Measurements from ENCODE around the gene RCE1.

Gene RCE1

GRCh38 chr11:66858186-66858938 is 15.1 kb downstream of the RCE1 start:
- no peak overlapping the region for H3K27ac Mint-ChIP-seq

GRCh38 chr11:66858939-66859685 is 15.9 kb downstream of the RCE1 start:
- H3K27ac Mint-ChIP-seq: no peak overlapping the region
- no peak overlapping the region for H3K4me3 Mint-ChIP-seq

More at GRCh38 chr11:66858186-66858938, 15.1 kb downstream of the RCE1 start:
- no peaks in the 10 kb centered on the region for H3K36me3 Mint-ChIP-seq (ENCODE audit: low read depth)
- peaks cover 11% of the 10 kb centered on the region for H3K4me1 Mint-ChIP-seq (ENCODE audit: low read depth)
- peak overlapping the region; percentile 72 for H3K4me3 Mint-ChIP-seq
- no peaks in the 10 kb centered on the region for H3K27me3 Mint-ChIP-seq (ENCODE audit: low read depth)
- H3K9me3 Mint-ChIP-seq: no peaks in the 10 kb centered on the region

DNA sequence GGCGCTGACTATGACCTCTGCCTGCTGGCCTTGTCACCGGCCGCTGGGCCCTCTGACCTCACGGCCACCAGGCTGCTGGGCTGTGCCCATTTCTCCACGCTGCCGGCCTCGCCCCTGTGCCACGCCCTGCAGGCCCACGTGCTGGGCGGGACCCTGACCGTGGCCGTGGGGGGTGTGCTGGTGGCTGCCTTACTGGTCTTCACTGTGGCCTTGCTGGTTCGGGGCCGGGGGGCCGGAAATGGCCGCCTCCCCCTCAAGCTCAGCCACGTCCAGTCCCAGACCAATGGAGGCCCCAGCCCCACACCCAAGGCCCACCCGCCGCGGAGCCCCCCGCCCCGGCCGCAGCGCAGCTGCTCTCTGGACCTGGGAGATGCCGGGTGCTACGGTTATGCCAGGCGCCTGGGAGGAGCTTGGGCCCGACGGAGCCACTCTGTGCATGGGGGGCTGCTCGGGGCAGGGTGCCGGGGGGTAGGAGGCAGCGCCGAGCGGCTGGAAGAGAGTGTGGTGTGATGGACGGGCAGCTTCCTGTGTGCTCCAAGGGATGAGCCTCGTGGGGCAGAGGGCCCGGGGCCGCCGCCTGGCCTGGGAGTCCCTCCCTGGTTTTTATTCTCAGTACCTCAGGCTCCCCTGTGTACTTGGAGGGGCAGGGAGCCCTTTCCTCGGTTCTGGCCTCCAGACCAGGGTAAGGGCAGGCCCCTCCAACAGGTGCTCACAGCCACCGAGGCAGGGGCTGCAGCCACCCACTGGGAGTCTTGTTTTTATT is 16.6 kb downstream of the RCE1 start:
- H3K27ac Mint-ChIP-seq: no peak overlapping the region
- no peaks in the 10 kb centered on the region for H3K9me3 Mint-ChIP-seq
- no peak overlapping the region for H3K4me3 Mint-ChIP-seq
- no peaks in the 10 kb centered on the region for H3K27me3 Mint-ChIP-seq (ENCODE audit: low read depth)
- H3K4me1 Mint-ChIP-seq (ENCODE audit: low read depth): peaks cover 6% of the 10 kb centered on the region
- H3K36me3 Mint-ChIP-seq (ENCODE audit: low read depth): no peaks in the 10 kb centered on the region

More at GRCh38 chr11:66858939-66859685, 15.9 kb downstream of the RCE1 start:
- H3K27me3 Mint-ChIP-seq (ENCODE audit: low read depth): no peaks in the 10 kb centered on the region
- peaks cover 9% of the 10 kb centered on the region for H3K4me1 Mint-ChIP-seq (ENCODE audit: low read depth)
- no peaks in the 10 kb centered on the region for H3K36me3 Mint-ChIP-seq (ENCODE audit: low read depth)
- no peaks in the 10 kb centered on the region for H3K9me3 Mint-ChIP-seq

DNA sequence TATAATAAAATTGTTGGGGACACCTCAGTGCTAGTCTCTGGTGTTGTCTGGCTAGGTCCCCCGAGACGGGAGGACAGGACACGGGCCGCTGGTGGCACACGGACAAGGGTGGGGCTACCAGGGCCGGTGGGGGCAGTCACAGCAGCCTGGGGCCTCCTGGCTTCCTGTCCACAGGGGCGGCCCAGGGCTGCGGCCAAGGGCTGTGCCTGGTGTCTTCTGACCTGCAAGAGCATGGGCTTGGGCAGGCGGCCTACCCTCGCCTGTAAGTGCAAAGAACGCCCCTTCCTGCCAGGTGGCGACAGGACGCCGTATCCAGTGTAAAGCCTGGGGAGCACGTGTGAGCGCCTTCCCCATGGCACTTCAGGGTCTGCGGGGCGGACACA is 17.2 kb downstream of the RCE1 start:
- no peak overlapping the region for H3K4me3 Mint-ChIP-seq
- H3K9me3 Mint-ChIP-seq: no peaks in the 10 kb centered on the region
- no peaks in the 10 kb centered on the region for H3K27me3 Mint-ChIP-seq (ENCODE audit: low read depth)
- peaks cover 5% of the 10 kb centered on the region for H3K4me1 Mint-ChIP-seq (ENCODE audit: low read depth)
- no peak overlapping the region for H3K27ac Mint-ChIP-seq
- H3K36me3 Mint-ChIP-seq (ENCODE audit: low read depth): no peaks in the 10 kb centered on the region

DNA sequence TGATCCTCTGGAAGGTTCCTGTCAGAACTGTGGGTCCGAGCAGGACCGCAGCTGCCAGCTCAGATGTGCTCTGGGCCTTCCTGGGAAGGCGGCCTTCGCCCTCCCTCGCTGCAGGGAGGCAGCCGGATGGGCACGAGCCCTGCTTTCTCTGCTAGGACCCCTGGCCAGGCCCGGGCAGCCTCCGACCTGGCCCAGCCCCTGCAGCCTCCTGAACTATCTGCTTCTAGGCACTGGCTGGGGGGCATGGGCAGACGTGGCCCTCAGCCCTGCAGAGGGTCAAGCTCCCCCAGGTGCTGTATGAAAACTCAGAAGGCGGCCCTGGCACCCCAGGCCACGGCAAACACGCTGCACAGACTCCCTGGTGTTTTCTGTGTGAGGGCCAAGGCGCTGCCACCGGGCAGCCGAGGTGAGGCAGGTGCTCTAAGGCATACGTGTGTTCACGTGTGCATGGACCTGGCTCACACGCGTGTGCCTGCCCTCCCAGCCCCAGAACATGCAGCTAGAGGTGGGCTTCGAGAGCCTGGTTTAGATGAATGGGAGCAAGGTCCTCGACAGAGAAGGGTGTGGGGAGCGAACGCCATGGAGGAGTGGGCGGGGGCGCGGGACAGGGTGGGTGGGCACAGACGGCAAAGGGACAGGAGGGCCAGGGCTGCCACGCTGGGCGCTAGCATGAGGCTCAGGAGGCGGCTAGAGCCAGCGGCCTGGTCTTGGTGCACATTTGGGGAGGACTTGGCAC is 18.0 kb downstream of the RCE1 start:
- Mint-ChIP-seq H3K4me1 (ENCODE audit: low read depth) (no peaks in the 10 kb centered on the region), H3K9me3 (no peaks in the 10 kb centered on the region)

DNA sequence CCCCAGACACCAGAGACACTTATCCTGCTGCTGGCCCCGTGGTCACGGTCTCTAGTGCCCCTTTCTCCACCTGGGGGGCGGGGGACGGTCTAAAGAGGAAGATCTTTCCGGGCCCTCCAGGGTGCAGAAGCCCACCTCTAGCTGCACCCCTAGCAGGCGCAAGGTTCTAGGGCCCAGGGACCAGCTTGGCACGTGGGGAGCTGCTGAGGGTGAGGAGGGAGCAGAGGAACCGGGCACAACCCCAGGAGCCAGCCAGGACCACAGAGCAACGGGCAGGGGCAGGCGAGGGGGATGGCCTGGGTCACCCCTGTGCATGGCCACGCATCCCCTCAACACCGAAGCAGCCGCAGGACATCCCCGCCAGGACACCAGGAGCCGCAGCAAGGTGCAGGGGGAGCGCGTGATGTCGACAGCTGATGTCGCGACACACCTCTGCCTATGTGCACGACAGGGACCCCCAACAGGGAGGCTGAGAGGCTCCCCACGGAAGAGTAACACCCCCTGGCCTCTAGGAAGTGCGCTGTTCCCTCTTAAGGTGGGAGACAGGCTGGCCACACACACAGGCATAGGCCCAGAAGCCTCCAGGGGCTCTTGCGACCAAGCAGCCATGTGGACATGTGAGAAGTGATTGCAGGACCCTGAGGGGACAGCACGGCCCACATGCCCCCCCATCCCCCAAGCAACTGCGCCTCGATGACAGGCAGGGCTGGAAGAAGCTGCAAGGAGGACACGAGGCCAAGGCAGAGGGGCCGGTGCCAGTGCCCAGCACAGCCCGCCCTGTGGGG is 18.7 kb downstream of the RCE1 start:
- Mint-ChIP-seq H3K9me3 (no peaks in the 10 kb centered on the region), H3K27me3 (ENCODE audit: low read depth) (no peaks in the 10 kb centered on the region), H3K4me3 (no peak overlapping the region)

More for the DNA sequence above, 18.0 kb downstream of the RCE1 start:
- no peaks in the 10 kb centered on the region for H3K36me3 Mint-ChIP-seq (ENCODE audit: low read depth)
- no peak overlapping the region for H3K4me3 Mint-ChIP-seq
- H3K27me3 Mint-ChIP-seq (ENCODE audit: low read depth): no peaks in the 10 kb centered on the region
- no peak overlapping the region for H3K27ac Mint-ChIP-seq

GRCh38 chr11:66862559-66863037 is 19.4 kb downstream of the RCE1 start:
- H3K36me3 Mint-ChIP-seq (ENCODE audit: low read depth): no peaks in the 10 kb centered on the region
- no peaks in the 10 kb centered on the region for H3K9me3 Mint-ChIP-seq
- no peak overlapping the region for H3K4me3 Mint-ChIP-seq
- no peaks in the 10 kb centered on the region for H3K27me3 Mint-ChIP-seq (ENCODE audit: low read depth)
- no peaks in the 10 kb centered on the region for H3K4me1 Mint-ChIP-seq (ENCODE audit: low read depth)
- H3K27ac Mint-ChIP-seq: no peak overlapping the region

More for the DNA sequence above, 18.7 kb downstream of the RCE1 start:
- Mint-ChIP-seq H3K36me3 (ENCODE audit: low read depth) (no peaks in the 10 kb centered on the region), H3K4me1 (ENCODE audit: low read depth) (no peaks in the 10 kb centered on the region), H3K27ac (no peak overlapping the region)

GRCh38 chr11:66863428-66864125 is 20.3 kb downstream of the RCE1 start:
- no peak overlapping the region for H3K27ac Mint-ChIP-seq

GRCh38 chr11:66864172-66864901 is 21.1 kb downstream of the RCE1 start:
- H3K9me3 Mint-ChIP-seq: no peaks in the 10 kb centered on the region
- H3K27ac Mint-ChIP-seq: no peak overlapping the region
- no peaks in the 10 kb centered on the region for H3K27me3 Mint-ChIP-seq (ENCODE audit: low read depth)
- H3K36me3 Mint-ChIP-seq (ENCODE audit: low read depth): no peaks in the 10 kb centered on the region
- no peak overlapping the region for H3K4me3 Mint-ChIP-seq
- peaks cover 7% of the 10 kb centered on the region for H3K4me1 Mint-ChIP-seq (ENCODE audit: low read depth)

More at GRCh38 chr11:66863428-66864125, 20.3 kb downstream of the RCE1 start:
- H3K4me3 Mint-ChIP-seq: no peak overlapping the region
- no peaks in the 10 kb centered on the region for H3K36me3 Mint-ChIP-seq (ENCODE audit: low read depth)
- H3K9me3 Mint-ChIP-seq: no peaks in the 10 kb centered on the region
- no peaks in the 10 kb centered on the region for H3K27me3 Mint-ChIP-seq (ENCODE audit: low read depth)
- peaks cover under 1% of the 10 kb centered on the region for H3K4me1 Mint-ChIP-seq (ENCODE audit: low read depth)

DNA sequence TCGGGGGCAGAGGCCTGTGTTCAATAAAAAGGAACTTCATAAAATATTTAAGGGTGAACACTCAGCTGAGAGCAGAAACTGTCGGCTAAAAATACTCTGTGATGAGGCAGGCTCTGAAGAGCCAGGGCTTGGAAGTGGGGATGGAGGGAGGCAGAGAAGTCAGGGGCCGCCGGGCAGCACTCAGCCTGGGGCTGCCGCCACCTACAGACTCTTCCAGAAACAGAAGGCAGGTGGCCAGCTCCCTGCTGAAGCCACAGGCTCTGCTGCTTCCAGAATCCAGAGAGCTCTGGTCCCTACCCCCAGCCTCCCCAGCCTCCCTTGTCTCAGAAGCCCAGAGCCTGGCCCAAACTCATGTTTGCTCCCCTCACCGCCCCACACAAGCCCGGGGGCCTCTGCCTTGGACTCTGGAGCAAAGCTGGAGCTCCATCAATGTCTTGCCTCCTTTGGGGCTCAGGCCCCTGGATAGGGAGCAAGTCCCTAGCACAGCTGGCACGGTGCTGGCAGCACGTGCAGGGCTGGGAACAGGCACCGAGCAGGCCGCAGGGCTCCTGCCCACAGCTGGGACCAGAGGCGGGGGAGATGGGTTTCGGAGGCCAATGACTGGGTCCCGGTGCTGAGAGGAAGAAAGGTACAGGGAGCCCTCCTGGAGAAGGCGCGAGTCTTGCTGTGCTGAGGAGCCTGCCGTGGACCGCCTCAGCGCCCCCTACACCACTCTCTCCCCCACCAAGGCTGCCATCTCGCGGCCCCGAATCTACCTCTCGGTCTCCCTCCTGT is 21.9 kb downstream of the RCE1 start:
- no peaks in the 10 kb centered on the region for H3K36me3 Mint-ChIP-seq (ENCODE audit: low read depth)
- no peak overlapping the region for H3K27ac Mint-ChIP-seq
- H3K27me3 Mint-ChIP-seq (ENCODE audit: low read depth): no peaks in the 10 kb centered on the region
- no peaks in the 10 kb centered on the region for H3K9me3 Mint-ChIP-seq
- no peak overlapping the region for H3K4me3 Mint-ChIP-seq
- H3K4me1 Mint-ChIP-seq (ENCODE audit: low read depth): peaks cover 10% of the 10 kb centered on the region

DNA sequence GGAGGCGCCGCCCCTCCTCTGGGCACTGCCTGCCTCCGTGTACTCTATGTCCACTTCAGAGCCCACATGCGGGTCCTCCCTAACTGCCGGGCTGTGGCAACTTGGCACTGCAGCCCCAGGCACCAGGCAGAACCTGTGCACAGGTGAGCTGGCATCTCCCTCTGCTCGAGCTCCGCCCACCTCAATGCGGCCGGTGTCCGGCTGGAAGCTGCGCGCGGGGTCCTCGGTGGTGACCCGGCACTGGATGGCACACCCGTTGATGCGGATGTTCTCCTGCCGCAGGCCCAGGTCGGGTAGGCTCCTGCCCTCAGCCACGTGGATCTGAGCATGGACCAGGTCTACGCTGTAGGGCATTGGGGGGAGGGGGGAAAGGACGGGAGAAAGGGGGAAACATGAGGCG is 22.8 kb downstream of the RCE1 start:
- no peak overlapping the region for H3K4me3 Mint-ChIP-seq
- no peaks in the 10 kb centered on the region for H3K9me3 Mint-ChIP-seq
- no peaks in the 10 kb centered on the region for H3K27me3 Mint-ChIP-seq (ENCODE audit: low read depth)
- no peaks in the 10 kb centered on the region for H3K36me3 Mint-ChIP-seq (ENCODE audit: low read depth)
- no peak overlapping the region for H3K27ac Mint-ChIP-seq
- H3K4me1 Mint-ChIP-seq (ENCODE audit: low read depth): peaks cover 10% of the 10 kb centered on the region

DNA sequence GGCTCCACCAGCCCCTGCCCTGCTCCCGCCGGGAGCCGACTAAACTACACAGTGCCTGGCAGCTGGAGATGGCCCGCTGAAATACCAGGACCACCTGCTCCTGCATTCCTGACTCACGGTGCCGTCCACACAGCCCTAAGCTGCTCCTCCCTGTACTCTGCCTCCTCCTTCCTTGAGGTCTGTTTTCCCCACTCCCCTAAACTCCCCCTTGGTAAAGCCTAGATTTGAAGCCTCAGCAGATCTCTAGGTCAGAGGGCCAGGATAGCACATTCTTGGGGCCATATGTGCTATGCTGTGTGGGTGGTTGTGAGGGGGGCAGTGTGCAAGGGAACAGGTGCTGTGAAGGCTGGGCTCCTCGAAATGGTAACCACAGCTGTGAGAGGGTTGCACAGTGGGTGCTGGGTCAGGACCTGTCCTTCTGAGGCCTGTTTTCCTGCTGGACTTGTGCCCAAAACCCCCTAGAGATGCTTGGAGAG is 23.3 kb downstream of the RCE1 start:
- no peak overlapping the region for H3K4me3 Mint-ChIP-seq
- no peaks in the 10 kb centered on the region for H3K9me3 Mint-ChIP-seq
- no peaks in the 10 kb centered on the region for H3K27me3 Mint-ChIP-seq (ENCODE audit: low read depth)
- H3K27ac Mint-ChIP-seq: no peak overlapping the region
- H3K36me3 Mint-ChIP-seq (ENCODE audit: low read depth): no peaks in the 10 kb centered on the region
- peaks cover 10% of the 10 kb centered on the region for H3K4me1 Mint-ChIP-seq (ENCODE audit: low read depth)
